ENCODE measurements around the gene DIAPH2. TPM values are rescaled to one million over a fixed set of nuclear protein-coding genes. Genes with fewer than 3 reads are reported as not detected.

DIAPH2 gene
- total and polyA plus RNA-seq, 2 donors (not counting 1 experiment from before 2014, with no cell fraction given): 4.2 to 32.4 TPM

GRCh38 chrX:97490656-97491055 is 806.0 kb downstream of the DIAPH2 start:
- Histone ChIP-seq H3K27ac (ENCODE audit: low read length in 2 of 2) (no peak overlapping the region), H3K4me1 (ENCODE audit: control insufficient read depth in 2 of 2, insufficient read depth in 2 of 2, low read length in 2 of 2) (no peaks in the 10 kb centered on the region), H4K20me1 (ENCODE audit: control insufficient read depth, insufficient read depth, low read length, poor library complexity, severe bottlenecking) (no peaks in the 10 kb centered on the region), H3K36me3 (replicated peaks in 1 of 2; ENCODE audit: control extremely low read depth in 1 of 2, control insufficient read depth in 1 of 2, extremely low read depth in 1 of 2, insufficient read depth in 2 of 2, low read length in 1 of 2) (no peaks in the 10 kb centered on the region), H3K79me2 (ENCODE audit: control insufficient read depth, insufficient read depth, low read length) (no peaks in the 10 kb centered on the region), H3K4me3 (ENCODE audit: control extremely low read depth in 1 of 5, extremely low read depth in 1 of 5, insufficient read depth in 1 of 5, low read depth in 2 of 5, low read length in 4 of 5) (no peak overlapping the region), H3K9ac (ENCODE audit: low read length) (no peak overlapping the region), H3K4me2 (replicated peaks; ENCODE audit: low read depth, low read length, poor library complexity, severe bottlenecking) (no peak overlapping the region), H2AFZ (ENCODE audit: insufficient read depth, low read depth, low read length, poor library complexity, severe bottlenecking) (no peak overlapping the region), H3K27me3 (replicated peaks in 1 of 4; ENCODE audit: control extremely low read depth in 1 of 4, control insufficient read depth in 3 of 4, insufficient read depth in 4 of 4, low read length in 3 of 4) (no peaks in the 10 kb centered on the region), H3K9me3 (ENCODE audit: control extremely low read depth in 1 of 3, control insufficient read depth in 2 of 3, insufficient read depth in 1 of 3, low read length in 2 of 3) (no peaks in the 10 kb centered on the region)
- intact Hi-C loops (cut with micrococcal nuclease): no loop called here
- H3K4me3 Mint-ChIP-seq: no peak overlapping the region
- ChIA-PET POLR2A (no interaction called here), CTCF (no interaction called here)
- DNase-seq: no peak
- TF ChIP-seq EZH2 (IDR thresholded peaks at IDR 0.05; ENCODE audit: borderline replicate concordance, insufficient read depth, low read depth, low read length, poor library complexity, severe bottlenecking) (no peak), CTCF (IDR thresholded peaks at IDR 0.05) (no peak)
- no peak for ATAC-seq (ENCODE audit: low read depth)
- H3K27ac Mint-ChIP-seq: no peak overlapping the region
- H3K27me3 Mint-ChIP-seq: no peaks in the 10 kb centered on the region
- no CpG with 5 or more reads among the region's 2 CpGs for WGBS (ENCODE audit: insufficient coverage)
- H3K9me3 Mint-ChIP-seq (ENCODE audit: insufficient read depth): no peaks in the 10 kb centered on the region
- no peaks in the 10 kb centered on the region for H3K4me1 Mint-ChIP-seq

GRCh38 chrX:97494756-97495372 is 810.2 kb downstream of the DIAPH2 start:
- Histone ChIP-seq H3K79me2 (ENCODE audit: control insufficient read depth, insufficient read depth, low read length) (no peaks in the 10 kb centered on the region), H3K4me1 (ENCODE audit: control insufficient read depth in 2 of 2, insufficient read depth in 2 of 2, low read length in 2 of 2) (peaks cover 8 to 15% of the 10 kb centered on the region in 2 donors), H2AFZ (ENCODE audit: insufficient read depth, low read depth, low read length, poor library complexity, severe bottlenecking) (no peak overlapping the region), H3K36me3 (replicated peaks in 1 of 2; ENCODE audit: control extremely low read depth in 1 of 2, control insufficient read depth in 1 of 2, extremely low read depth in 1 of 2, insufficient read depth in 2 of 2, low read length in 1 of 2) (no peaks in the 10 kb centered on the region), H3K9ac (ENCODE audit: low read length) (no peak overlapping the region), H3K4me3 (ENCODE audit: control extremely low read depth in 1 of 5, extremely low read depth in 1 of 5, insufficient read depth in 1 of 5, low read depth in 2 of 5, low read length in 4 of 5) (no peak overlapping the region), H3K9me3 (ENCODE audit: control extremely low read depth in 1 of 3, control insufficient read depth in 2 of 3, insufficient read depth in 1 of 3, low read length in 2 of 3) (no peaks in the 10 kb centered on the region), H3K27ac (ENCODE audit: low read length in 2 of 2) (no peak overlapping the region), H3K4me2 (replicated peaks; ENCODE audit: low read depth, low read length, poor library complexity, severe bottlenecking) (no peak overlapping the region), H4K20me1 (ENCODE audit: control insufficient read depth, insufficient read depth, low read length, poor library complexity, severe bottlenecking) (no peaks in the 10 kb centered on the region), H3K27me3 (replicated peaks in 1 of 4; ENCODE audit: control extremely low read depth in 1 of 4, control insufficient read depth in 3 of 4, insufficient read depth in 4 of 4, low read length in 3 of 4) (no peaks in the 10 kb centered on the region)
- no peak for DNase-seq
- Mint-ChIP-seq H3K4me3 (no peak overlapping the region), H3K27me3 (no peaks in the 10 kb centered on the region), H3K27ac (no peak overlapping the region), H3K4me1 (peaks cover 14% of the 10 kb centered on the region), H3K9me3 (ENCODE audit: insufficient read depth) (no peaks in the 10 kb centered on the region)
- POLR2A ChIA-PET: no interaction called here
- CTCF ChIA-PET: no interaction called here
- no peak for TF ChIP-seq CTCF (IDR thresholded peaks at IDR 0.05)
- TF ChIP-seq EZH2 (IDR thresholded peaks at IDR 0.05; ENCODE audit: borderline replicate concordance, insufficient read depth, low read depth, low read length, poor library complexity, severe bottlenecking): no peak
- no peak for ATAC-seq (ENCODE audit: low read depth)
- intact Hi-C loops (cut with micrococcal nuclease): no loop called here
- no CpG with 5 or more reads among the region's 1 CpG for WGBS (ENCODE audit: insufficient coverage)

Data from B cell (primary cell).